VCaP (cell line): ENCODE results near the gene ZNF784.

Experiments
- H3K27ac ChIP-seq: fragments of 450-650 bp; 2 replicates; pipeline ENCODE4 v1.5.1; 2017
- TF ChIP-seq, protein P1 (sequence below): fragments of 450-650 bp; conservative IDR thresholded peaks from 2 replicates; pipeline ENCODE4 v1.5.1; 2017; ENCODE audit warnings: mild to moderate bottlenecking, moderate library complexity

Gene ZNF784

DNA sequence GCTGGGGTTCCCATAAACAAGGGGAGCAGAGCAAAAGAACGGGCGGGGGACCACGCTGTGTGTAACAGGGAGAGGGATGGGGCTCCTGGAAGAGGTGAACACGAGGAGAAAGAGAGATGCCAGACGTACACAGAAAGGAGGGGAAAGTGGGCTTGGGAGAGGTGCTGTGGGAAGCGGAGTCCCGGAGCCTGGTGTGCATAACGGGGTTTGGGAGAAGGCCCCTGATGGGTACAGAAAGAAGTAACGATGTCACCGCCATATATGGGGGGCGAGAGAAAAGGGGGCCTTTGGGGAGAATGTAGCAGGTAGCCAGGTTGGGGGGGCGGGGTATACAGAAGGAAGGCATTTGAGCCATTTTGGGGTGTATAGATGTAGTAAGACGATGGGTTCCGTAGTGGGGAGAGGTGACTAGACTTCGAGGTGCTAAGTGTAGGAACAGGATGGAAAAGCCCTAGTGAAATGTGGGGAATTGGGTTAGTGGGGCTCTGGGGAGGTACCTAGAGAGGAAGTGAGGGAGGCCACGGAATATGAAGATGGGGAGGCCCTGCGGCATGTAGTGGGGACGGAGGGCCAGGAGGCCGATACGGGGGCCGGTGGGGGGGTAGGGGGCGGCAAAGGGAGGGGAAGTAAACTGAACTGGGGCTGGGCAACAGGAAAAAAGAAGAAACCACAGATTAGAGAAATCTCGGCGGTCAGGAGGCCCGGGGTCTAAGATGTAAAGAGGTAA is 17.2 kb upstream of the ZNF784 start:
- TF ChIP-seq, protein P1, sequence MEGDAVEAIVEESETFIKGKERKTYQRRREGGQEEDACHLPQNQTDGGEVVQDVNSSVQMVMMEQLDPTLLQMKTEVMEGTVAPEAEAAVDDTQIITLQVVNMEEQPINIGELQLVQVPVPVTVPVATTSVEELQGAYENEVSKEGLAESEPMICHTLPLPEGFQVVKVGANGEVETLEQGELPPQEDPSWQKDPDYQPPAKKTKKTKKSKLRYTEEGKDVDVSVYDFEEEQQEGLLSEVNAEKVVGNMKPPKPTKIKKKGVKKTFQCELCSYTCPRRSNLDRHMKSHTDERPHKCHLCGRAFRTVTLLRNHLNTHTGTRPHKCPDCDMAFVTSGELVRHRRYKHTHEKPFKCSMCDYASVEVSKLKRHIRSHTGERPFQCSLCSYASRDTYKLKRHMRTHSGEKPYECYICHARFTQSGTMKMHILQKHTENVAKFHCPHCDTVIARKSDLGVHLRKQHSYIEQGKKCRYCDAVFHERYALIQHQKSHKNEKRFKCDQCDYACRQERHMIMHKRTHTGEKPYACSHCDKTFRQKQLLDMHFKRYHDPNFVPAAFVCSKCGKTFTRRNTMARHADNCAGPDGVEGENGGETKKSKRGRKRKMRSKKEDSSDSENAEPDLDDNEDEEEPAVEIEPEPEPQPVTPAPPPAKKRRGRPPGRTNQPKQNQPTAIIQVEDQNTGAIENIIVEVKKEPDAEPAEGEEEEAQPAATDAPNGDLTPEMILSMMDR = no peak
- peak overlapping the region; percentile 98 for H3K27ac ChIP-seq

DNA sequence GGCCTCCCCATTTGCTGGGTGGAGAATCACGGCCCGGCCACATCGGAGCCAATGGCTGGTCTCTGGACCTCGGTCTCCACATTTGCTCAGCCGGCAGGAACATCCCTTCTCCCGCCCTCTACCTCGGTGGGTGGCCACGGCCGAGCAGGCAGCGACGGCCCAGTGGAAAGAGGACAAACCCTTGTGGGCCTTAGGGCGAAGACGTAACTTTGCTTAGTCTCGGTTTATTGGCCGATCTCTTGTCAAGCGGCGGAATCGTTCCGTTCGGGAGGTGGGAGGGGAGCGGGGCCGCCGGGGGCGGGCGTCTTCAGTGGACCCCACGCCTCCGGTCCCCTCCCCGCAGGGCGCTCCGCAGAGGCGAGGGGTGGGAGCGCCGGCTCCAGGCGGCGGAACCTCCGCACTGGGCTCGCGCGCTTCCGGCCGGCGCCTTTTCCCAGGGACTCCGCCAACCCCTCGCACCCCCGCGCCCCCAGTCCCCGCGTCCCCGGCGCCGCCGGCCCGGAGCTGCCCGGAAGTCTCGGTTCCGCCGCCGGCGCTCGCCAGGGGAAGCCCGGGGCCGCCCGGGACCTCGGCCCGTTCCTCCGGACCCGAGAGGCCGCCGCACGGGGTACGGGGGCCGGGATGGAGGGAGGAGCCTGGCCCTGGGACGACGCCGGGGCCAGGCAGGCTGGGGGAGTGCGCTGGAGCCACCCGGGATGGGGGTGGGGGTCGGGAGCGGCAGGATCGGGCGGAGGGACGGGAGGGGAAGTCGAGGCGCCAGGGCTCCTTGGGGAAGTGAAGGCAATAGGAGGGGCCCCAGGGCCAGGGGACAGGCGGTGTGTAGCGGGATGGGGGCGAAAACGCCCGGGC is 16.4 kb upstream of the ZNF784 start, which contains the start of gene ZNF580:
TSS of gene ZNF580 (plus strand) at position 426 of the 849 bp plus-strand sequence. CDS start 1,507 bp downstream, outside the sequence.
- TF ChIP-seq, protein P1 = no peak
- H3K27ac ChIP-seq = peak within 1 kb of the TSS; percentile 98

DNA sequence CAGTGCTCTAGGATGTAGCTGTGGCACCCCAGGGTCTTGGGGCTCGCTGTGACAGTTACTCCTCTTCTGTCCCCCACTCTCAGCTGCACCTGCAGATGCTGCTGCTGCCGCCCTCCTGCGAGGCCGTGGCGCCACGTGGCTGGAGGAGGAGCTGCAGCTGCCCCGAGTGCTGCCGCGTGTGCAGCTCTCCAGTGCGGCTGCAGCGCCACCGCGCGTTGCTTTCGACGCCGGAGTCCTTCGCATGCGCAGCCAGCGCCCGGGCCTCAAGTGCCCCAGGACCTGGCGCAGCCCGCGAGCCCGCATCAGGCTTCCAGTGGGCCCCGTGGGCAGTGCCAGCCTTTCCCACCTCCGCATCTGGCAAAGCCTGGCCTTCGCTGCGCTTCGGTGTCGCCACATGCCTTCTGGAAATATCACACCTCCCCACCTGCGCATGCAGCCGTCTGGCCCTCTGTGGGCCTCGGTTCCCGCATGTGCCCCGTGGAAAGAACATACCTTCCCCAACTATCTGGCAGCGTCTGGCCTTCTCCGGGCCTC is 15.7 kb upstream of the ZNF784 start:
- H3K27ac ChIP-seq = peak overlapping the region; percentile 98

DNA sequence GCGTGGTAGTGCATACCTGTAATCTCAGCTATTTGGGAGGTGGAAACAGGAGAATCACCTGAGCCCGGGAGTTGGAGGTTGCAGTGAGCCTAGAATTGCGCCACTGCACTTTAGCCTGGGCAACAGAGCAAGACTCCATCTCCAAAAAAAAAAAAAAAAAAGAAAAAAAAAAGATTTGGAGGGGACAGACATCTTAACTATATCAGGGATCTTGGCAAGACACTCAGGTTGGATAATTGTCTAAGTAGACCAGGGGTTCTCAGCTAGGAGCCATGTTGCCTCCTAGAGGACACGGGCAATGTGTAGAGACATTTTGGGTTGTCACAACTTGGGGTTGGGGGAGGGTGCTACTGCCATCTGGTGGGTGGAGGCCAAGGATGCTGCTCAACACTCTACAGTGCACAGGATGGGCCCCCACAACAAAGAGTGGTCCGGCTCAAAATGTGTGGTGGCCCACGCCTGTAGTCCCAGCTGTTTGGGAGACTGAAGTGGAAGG is 14.5 kb upstream of the ZNF784 start:
- peak overlapping the region; percentile 98; the same call in 1 of the 2 replicates for H3K27ac ChIP-seq
- TF ChIP-seq, protein P1 = peak; percentile 65

More for the DNA sequence above, 15.7 kb upstream of the ZNF784 start:
- TF ChIP-seq, protein P1 = no peak

DNA sequence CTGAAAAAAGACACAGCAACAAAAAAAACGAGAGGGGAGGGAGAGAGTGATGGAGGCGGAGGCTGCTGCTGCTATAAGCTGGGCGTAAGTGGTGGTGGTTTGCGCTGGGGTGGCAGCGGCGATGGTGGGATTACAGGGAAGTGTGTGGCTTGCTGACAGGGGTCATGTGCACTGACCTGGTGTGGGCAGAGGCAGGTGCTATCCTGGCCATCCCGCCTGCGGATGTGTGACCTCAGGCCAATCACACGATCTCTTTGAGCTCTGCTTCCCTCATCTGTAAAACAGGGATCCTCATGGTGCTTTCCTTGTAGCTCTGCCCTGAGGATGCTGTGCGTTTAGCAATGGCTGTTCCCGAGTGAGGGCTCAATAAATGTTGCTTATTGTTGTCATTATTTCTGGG is 13.2 kb upstream of the ZNF784 start:
- TF ChIP-seq, protein P1 = no peak
- no peak overlapping the region for H3K27ac ChIP-seq

DNA sequence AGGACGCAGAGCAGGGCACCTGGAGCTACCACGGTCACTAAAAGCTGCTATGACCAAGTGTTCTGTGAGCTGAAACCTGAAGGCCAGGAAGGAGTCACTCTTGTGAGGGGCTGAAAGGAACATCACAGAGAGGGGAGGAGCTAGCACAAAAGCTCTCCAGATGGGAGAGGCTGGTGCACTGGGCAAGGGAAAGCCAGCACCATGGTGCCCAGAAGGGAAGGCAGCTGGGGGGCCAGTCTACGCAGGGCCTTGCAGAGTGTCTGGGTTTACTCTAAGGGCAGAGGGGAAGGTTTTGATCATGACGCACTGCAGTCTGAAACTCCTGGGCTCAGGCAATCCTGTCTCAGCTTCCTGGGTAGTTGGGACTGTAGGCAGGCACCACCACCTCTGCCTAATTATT is 12.4 kb upstream of the ZNF784 start:
- TF ChIP-seq, protein P1 = no peak
- H3K27ac ChIP-seq = no peak overlapping the region
